GM19043 (cell line): ENCODE results near the gene NOD2.

Source experiments
- ATAC-seq: cut with Tn5 transposase; IDR thresholded peaks from one replicate; pipeline ENCODE4 v1.9.1; 2021; ENCODE audit warnings: low read depth; ENCODE audit not compliant: unreplicated experiment

The NOD2 gene

DNA sequence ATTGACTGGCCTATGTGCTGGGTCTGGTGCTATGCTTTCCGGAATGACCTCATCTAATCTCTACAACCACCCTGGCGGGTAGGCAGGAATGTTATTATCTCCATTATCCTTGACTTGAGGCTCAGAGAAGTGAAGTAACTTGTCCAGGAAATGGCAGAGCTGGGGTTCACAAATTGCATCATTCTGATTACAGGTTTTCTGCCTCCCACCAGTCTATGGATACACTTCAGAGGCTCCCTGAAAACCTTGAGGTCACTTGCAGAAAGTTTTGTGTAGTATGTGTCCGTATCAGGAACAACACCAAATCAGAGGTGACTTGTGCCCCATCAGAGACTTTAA lies 19.1 kb downstream of the NOD2 start:
- ATAC-seq = no peak

DNA sequence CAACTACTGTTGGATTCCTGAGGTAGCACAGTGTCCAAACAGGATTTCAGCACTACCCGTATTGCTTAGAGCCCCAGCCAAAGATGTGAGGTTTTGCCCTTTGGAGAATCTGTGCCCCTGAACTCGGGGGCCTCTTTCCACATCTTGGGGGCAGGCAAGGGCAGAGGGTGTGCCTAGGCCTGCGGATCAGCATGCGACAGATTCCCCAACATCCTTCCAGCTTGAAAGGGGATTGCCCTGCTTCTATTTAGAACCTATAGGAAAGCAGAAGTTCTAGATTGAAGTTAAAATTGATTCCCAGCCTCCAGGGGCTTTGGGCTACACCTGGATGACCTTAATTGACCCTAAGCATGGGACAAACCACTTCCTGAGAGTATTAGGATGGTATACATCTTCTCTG lies 19.6 kb downstream of the NOD2 start:
- ATAC-seq = no peak

DNA sequence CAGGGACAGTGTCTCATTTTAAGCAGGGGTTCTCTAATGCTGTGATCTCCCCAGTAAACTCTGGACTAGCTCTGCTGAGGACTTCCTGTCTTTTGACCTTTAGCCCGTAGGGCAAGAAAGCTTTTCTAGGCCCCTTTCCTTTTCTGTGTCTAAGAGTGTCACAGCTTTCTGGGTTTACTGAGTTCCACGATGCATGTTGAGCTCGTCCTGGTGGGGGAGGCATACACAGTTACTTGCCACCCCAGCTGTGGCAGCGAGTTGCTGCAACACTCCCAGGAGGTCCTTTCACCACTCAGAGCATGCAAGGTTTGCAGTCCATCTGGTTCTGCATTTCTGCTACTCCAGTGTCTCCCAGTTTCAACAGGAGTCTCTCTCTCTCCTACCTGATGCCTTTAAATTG lies 23.7 kb downstream of the NOD2 start:
- ATAC-seq = no peak

DNA sequence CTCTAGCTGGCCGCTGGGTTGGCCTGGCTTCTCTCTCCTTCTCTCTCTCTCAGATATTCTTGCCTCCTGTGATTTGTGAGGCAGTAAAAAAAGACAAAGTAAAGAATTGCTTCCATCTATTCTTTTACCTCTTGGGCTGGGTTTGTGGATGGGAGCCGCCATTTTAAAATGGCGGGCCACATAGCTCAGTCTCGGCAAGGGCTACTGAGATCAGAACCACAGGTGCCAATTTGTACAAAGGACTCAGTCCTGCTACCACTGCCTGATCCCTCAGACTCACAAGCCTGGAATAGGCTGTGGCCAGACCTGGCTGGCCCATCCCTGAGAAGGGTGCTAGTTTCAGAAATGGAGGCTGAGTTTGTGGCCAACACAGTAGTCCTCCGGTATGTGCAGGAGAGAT lies 24.1 kb downstream of the NOD2 start:
- no peak for ATAC-seq

DNA sequence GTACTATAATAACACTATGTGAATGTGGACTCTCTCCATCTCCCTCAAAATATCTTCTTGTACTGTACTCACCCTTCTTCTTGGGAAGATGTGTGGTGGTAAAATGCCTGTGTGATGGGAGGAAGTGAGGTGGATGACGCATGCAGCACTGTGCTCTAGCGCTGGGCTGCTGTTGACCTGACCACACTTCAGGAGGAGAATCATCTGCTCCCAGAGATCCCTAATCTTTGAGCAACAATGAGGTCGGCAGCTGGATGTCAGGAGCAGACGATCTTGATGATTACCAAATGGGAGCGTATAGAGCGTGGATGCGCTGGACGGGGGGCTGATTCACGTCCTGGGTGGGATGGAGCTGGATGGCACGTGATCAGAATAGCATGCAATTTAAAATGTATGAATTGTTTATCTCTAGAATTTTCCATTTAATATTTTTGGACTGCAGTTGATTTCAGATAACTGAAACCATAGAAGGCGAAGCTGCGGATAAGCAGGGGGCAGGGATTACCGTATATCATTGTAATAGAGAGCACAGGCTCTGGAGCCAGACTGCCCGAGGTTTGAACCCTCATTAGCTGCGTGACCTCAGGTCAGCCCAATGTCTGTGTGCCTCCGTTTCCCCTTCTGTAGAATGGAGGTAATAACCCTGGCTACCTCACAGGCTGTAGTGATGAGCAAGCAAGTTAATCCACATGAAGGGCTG lies 24.8 kb downstream of the NOD2 start:
- ATAC-seq = no peak

DNA sequence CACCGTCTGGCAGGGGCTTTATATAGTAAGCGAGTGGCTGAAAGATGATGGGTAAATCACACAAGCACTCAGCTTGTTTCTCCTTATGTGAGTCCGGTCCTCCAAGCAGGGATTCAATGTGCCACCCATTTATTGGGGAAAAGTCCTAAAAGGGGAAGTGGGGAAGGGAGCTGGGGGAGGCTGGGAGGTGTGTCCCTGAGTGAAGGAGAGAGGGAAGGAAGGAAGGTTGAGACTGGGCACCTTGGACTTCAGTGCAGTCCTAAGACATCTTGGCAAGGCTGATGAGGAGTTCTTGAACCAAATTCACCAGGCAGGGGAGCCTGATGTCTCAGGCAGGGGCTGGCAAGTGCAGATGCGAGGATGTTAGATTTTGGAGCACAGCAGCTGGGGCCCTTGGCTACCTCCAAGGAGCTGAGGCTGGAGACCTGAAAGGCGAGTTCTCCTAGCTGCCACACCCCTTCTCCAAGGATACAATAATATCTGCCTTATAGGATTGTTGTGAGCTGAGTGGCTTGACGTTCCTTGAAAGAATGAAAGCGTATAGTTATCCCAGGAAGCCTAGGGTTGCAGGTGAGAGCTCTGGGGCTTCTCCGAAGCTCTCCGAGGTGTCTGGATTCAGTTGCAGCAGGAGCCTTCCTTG lies 25.5 kb downstream of the NOD2 start:
- ATAC-seq = no peak

DNA sequence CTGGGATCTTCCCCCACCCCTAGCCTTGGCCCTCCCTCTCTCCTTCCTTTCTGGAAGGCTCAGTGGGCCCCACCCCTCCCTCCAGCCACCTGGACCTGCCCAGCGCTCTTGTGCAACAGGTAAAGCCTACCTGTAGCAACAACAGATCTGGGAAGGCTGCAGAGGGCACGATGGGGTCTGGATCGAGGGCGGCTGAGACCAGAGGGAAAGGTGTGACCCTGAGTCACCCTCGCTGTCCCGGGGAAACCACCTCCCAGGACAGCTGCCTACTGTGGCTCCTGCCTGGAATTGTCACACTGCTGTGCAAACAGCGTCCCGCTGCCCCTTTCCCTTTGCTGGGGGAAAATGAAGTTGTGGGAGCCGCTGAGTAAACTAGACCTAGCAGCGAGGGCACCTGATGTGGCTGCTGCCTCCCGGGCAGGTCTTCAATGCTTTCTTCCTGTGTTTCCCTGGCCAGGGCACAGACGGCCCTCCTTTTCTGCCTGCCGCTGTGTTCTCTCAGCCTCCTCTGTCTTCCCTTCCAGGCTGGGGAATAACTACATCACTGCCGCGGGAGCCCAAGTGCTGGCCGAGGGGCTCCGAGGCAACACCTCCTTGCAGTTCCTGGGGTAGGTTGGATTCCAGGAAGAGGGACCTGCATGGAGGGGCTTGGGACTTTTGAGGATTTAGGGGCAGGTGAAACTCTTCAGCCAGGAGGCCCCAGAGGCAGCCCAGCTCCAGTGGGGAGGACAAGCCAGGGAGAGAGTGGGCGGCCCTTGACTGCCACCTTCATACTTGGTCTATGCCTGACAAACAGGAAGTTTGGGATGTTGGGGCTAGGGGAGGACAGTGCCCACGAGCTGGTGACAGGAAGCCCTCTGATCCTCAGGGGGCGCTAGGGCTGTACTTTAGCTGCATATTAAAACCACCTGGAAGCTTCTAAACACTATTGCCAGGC lies 26.3 kb downstream of the NOD2 start:
- no peak for ATAC-seq

DNA sequence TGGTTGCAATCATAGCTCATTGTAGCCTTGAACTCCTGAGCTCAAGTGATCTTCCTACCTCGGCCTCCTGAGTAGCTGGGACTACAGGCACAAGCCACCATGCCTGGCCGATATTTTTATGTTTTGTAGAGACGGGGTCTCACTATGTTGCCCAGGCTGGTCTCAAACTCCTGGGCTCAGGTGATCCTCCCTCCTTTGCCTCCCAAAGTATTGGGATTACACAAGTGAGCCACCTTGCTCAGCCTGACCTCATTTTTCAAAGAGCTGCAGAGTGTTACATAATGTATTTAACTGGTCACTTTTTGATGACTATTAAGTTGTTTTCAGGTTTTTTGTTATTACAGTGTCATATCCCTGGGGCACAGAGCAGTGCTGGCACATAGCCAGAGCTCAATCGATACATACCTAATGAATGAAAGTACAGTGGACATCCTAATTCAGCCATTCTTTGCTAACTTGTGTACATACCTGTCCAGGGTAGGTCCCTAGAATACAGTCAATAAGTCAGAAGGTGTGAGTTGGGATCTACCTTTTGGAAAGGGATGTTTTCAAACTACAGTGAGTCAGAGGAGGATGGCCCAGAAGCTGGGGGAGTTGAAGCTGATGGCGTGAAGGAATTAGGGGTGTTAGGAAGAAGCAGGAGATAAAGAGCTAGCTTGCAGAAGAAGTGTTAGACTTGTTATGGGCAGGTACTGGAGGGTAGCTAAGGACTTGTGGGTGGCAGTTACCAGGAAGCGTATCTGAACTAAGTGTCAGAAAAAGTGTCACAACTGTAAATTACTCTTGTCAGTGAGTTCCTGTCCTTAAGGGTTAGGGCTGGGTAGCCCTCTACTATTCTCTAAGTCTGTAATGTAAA lies 28.4 kb downstream of the NOD2 start:
- ATAC-seq = no peak

DNA sequence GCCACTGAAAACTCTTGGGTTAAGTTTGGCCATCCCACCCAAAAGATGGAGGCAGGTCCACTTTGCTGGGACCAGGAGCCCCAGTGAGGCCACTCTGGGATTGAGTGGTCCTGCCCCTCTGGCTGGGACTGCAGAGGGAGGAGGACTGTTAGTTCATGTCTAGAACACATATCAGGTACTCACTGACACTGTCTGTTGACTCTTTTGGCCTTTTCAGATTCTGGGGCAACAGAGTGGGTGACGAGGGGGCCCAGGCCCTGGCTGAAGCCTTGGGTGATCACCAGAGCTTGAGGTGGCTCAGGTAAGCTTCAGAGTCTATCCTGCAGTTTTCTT lies 29.0 kb downstream of the NOD2 start:
- no peak for ATAC-seq

DNA sequence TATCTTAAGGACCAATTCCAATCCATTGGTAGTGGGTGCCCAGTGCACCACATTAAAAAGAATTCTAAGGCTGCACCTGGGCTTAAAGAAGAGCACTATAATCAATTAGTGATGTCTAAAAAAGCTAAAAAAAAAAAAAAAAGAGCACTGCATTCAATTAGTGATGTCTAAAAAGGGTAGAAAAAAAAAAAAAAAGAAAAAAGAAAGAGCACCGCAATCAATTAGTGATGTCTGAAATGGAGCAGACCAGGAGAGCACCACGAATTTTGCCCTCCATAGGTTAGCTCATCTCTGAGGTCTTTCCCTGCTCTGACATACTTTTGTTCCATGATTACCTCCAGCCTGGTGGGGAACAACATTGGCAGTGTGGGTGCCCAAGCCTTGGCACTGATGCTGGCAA lies 29.6 kb downstream of the NOD2 start:
- ATAC-seq = no peak

DNA sequence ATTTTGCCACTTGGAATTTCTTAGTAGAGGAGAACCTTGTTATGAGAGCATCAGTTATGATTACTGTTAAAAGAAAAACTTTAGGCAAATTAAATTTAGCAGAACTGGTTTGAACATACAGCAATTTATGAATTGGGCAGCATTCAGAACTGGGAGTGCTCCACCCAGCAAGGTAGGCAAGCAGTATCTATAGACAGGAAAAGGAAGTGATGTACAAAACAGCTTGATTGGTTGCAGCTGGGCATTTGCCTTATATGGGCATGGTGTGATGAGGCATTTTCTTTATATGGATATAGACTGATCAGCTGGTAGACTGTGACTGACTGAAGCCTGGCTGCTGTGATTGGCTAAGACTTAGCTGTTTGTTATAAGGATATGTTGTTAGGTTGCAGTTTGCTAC lies 30.9 kb downstream of the NOD2 start:
- ATAC-seq = no peak

DNA sequence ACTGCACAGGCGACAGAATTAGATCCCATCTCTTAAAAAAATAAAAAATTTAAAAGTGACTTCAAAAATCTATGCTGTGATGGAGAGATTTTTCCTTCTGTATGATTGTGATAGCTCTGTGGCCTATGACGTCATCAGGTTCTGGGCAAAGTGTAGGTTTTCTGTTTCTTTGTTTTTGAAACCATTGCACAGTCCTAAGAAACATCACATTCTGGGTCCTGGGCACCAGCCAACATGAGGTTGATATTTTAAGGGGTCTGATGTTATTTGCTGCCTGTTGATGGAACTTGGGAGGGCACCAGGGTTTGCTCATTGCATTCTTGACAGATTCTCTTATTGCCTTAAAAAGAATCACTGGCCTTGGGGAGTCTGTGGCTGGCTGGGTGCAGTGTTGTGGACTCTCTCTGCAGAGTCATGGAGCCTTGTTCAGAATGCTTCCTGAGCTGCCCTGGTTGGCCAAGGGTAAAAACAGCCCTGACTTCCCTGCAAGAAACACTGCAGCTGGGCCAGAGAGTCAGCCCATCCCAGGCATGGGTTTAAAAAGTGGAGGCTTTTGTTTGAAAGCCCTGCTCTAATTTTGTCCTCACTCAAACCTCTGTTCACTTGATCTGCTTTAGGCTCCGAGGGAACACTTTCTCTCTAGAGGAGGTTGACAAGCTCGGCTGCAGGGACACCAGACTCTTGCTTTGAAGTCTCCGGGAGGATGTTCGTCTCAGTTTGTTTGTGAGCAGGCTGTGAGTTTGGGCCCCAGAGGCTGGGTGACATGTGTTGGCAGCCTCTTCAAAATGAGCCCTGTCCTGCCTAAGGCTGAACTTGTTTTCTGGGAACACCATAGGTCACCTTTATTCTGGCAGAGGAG lies 38.0 kb downstream of the NOD2 start:
- ATAC-seq = no peak

DNA sequence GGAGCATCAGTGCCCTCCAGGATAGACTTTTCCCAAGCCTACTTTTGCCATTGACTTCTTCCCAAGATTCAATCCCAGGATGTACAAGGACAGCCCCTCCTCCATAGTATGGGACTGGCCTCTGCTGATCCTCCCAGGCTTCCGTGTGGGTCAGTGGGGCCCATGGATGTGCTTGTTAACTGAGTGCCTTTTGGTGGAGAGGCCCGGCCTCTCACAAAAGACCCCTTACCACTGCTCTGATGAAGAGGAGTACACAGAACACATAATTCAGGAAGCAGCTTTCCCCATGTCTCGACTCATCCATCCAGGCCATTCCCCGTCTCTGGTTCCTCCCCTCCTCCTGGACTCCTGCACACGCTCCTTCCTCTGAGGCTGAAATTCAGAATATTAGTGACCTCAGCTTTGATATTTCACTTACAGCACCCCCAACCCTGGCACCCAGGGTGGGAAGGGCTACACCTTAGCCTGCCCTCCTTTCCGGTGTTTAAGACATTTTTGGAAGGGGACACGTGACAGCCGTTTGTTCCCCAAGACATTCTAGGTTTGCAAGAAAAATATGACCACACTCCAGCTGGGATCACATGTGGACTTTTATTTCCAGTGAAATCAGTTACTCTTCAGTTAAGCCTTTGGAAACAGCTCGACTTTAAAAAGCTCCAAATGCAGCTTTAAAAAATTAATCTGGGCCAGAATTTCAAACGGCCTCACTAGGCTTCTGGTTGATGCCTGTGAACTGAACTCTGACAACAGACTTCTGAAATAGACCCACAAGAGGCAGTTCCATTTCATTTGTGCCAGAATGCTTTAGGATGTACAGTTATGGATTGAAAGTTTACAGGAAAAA lies 38.8 kb downstream of the NOD2 start:
- ATAC-seq = no peak

DNA sequence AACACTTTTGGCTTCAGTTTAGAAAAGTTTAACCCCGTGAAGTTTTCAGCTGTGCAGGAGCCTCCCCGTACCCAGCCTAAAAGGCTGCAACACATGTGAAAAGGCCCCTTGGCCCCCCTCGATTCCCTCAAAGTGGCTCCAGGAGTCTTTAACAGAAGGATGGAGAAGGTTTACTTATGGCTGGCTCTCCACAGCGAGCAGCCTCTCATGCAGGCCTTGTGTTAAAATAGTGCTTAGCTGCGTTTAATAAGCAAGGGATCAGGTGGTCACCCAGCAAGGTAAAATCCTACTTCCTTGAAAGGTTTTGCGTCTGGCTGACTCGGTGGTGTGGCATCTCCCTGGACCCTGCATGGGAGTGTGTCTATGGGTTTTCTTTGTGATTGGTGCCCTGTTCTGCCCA lies 40.1 kb downstream of the NOD2 start:
- no peak for ATAC-seq

DNA sequence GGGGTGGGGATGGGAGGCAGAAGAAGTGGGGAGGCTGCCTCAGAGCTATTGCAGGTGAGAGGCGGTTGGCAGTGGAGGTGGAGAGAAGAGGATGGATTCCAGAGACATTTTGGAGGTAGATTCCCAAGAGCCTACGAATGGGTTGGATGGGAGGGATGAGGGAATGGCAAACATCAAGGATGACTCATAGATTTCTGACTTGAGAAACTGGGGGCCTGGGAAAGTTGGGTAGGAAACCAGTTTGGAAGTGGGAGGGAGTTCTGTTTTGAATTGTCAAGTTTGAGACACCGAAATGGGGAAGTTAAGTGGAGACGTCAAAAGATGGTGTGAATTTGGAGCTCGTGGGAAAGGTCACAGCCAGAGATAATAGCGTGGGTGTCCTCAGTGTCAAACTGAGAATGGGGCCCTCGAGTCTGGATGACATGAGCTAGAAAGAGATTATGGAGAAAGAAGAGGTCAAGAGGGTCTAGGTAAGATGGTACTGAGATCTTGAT lies 42.3 kb downstream of the NOD2 start:
- ATAC-seq = no peak

DNA sequence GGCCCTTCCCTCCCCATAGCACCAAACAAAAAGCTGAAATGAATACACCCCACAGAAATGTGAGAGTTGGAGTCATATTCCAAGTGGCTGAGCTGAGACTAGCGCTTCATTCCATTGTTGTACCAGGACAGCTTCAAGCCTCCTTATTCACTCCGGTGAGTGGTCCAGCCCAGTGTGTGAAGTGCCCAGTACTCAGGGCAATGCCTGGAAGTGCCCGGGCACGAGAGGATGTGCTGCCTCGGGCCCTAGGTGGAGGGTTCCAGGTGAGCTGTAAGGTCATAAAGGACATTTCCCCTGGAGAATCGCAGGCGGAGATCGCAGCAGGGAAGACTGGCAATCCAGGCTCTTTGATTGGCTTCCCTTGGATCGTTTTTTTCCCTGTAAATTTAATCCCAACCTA lies 43.0 kb downstream of the NOD2 start:
- ATAC-seq = no peak

DNA sequence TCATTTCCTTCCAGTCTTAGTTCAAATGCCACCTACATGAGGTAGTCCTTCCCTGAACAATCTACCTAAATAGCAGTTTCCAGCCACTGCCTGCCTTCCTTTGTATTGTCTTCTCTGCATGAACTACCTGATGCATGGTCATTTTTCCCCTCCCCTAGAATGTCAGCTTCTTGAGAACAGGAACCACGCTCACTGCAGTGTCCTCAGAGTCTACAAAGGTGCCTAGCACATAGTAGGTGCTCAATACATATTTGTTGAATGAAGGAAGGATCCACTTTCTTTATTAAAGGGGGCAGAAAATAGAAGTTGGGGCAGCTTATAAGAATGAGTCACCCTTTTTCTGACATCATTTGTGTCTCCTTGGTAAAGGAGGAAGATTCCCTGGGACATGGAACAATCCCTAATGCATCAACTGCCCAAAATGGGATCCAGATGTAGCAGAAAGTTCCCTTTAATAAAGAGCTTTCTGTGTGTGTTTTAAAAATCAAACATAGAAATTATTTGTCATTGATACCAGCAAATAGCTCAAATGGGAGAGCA lies 44.1 kb downstream of the NOD2 start:
- no peak for ATAC-seq

DNA sequence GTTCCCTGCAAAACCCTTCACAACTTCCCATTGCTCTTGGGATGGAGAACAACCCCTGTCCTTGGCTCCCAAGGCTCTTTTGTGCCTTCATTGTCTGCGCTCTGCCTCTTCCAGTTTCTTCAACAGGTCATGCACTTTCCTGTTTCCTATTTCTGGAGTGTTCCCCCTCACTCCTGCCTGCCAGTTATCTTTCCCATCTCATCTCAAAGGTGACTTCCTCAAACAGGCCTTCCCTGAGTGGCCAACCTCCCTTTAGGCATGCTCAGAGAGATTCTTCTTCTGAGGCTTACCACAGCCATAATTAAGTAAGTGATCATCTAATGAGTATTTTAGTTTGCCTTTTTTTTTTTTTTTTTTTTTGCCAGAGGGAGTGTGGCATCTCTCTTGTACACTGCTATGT lies 45.6 kb downstream of the NOD2 start:
- no peak for ATAC-seq

DNA sequence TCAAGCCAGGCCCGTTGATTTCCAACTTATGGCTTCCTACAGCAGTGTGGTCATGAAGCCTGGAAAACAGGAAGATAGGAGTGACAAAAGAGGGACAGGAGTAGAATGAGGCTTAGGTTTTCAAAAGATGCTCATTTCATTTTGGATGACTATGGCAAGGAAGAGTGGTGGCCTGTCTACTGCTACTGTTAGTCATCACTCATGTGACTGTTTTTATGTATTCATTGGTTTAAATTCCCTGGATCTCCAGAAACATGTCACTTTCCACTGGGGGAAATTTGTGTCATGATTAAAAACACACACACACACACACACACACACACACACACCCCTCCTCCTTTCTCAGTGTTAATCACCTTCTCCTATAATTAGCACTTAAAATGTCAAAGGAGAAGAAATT lies 47.3 kb downstream of the NOD2 start:
- no peak for ATAC-seq
